Esophagus squamous epithelium (tissue), 5 donors: ENCODE measurements around the gene PPIP5K1. TPM values are rescaled to one million over a fixed set of nuclear protein-coding genes. Genes with fewer than 3 reads are reported as not detected.

Experiments used
- DNase-seq: peaks from one replicate; lab custom pipeline; 2025; lab: John Stamatoyannopoulos, UW
- H3K27ac ChIP-seq, 4 donors: fragments of 200-600 bp; sonication (generic); one replicate each; pipeline ENCODE4 v1.5.1; 2016 to 2019; ENCODE audit warnings: mild to moderate bottlenecking in 1 of 4
- H3K27me3 ChIP-seq, 4 donors: fragments of 200-600 bp; sonication (generic); 1 replicate in 3 of 4; 2 replicates in 1 of 4; pipeline versions ENCODE4 v1.5.1 to v1.6.0; 2017 to 2021; ENCODE audit warnings: antibody characterized with exemption in 1 of 4
- H3K36me3 ChIP-seq, 3 donors: fragments of 200-600 bp; sonication (generic); one replicate each; pipeline ENCODE4 v1.5.1; 2016 to 2019
- H3K4me1 ChIP-seq, 3 donors: fragments of 200-600 bp; sonication (generic); one replicate each; pipeline ENCODE4 v1.5.1; 2017 to 2019
- H3K4me3 ChIP-seq, 4 donors: fragments of 200-600 bp; sonication (generic); 1 replicate in 3 of 4; 2 replicates in 1 of 4; pipeline ENCODE4 v1.5.1; 2016 to 2019; ENCODE audit warnings: mild to moderate bottlenecking in 2 of 4, moderate library complexity in 1 of 4
- H3K9me3 ChIP-seq, 3 donors: fragments of 200-600 bp; sonication (generic); one replicate each; pipeline ENCODE4 v1.5.1; 2016 to 2019
- CTCF ChIP-seq, 6 experiments: fragments of 450-650 bp in 4 of 6; fragments of 200-600 bp in 2 of 6; sonication (generic) in 2 of 6; IDR thresholded peaks; one replicate each; pipeline ENCODE4 v1.5.1; 2016 to 2019; ENCODE audit warnings: antibody characterized with exemption in 6 of 6, mild to moderate bottlenecking in 4 of 6, moderate library complexity in 4 of 6
- POLR2A ChIP-seq, 4 donors: fragments of 450-650 bp; IDR thresholded peaks; one replicate each; pipeline ENCODE4 v1.6.1; 2017; ENCODE audit warnings: antibody characterized with exemption in 4 of 4, mild to moderate bottlenecking in 4 of 4, moderate library complexity in 3 of 4
- WGBS, 2 donors: methylation state at CpG; one replicate each; pipeline ENCODE4 v1.1.5; 2018; 5-methylcytosine and 5-hydroxymethylcytosine counted together
- intact Hi-C: fragments of 100-400 bp; cut with DNase I; formaldehyde crosslinking; loops from one replicate; pipeline ENCODE4 v1.15.0; 2022
- total RNA-seq, 4 donors: library from RNA; depleted of rRNA; stranded (reverse); fragments of >200 nt; gene quantifications; one replicate each; pipeline ENCODE4 v1.1.0, GENCODE V29; 2016
- donor health status: DM: yes; HTN: yes; CAD: no.

PPIP5K1 gene
- total RNA-seq, 4 donors from 2014 or later, result 21.4 to 33.0 (median 26.7) TPM

- no peak for DNase-seq
- H3K27me3 ChIP-seq, result peaks cover 0 to 35% (median 0%) of the 10 kb centered on the region in 4 donors
- H3K9me3 ChIP-seq, result no peaks in the 10 kb centered on the region
- intact Hi-C loops, result no loop called here
- peak within 1 kb of the TSS; percentile 25 to 64 (median 46) for H3K4me3 ChIP-seq
- peaks cover 0 to 19% (median 0%) of the 10 kb centered on the region in 3 donors for H3K36me3 ChIP-seq
- peaks cover 0 to 40% (median 8%) of the 10 kb centered on the region in 3 donors for H3K4me1 ChIP-seq
- peak within 1 kb of the TSS; percentile 50 to 89 (median 82) for H3K27ac ChIP-seq
- TF ChIP-seq CTCF (IDR thresholded peaks at IDR 0.05) (no peak), POLR2A (IDR thresholded peaks at IDR 0.05) (peak in 1 of 4 donors; percentile 16)
- 0 to 10% methylated on average over 2 to 9 of the region's 15 CpGs for WGBS, 2 donors
Observed at GRCh38 chr15:43517354-43518196, 72.4 kb downstream of the PPIP5K1 start, which contains the start of gene MAP1A. Gene MAP1A (plus strand): TSS chr15:43517608. CDS start chr15:43521474, 3,866 bp downstream.

GRCh38 chr15:43516801-43517353 lies 73.1 kb downstream of the PPIP5K1 start:
- H3K27ac ChIP-seq, result peak overlapping the region; percentile 50 to 89 (median 82)
- WGBS, 2 donors, result 26 to 34% methylated on average over 4 of the region's 4 CpGs
- H3K9me3 ChIP-seq, result no peaks in the 10 kb centered on the region
- TF ChIP-seq CTCF (IDR thresholded peaks at IDR 0.05) (no peak), POLR2A (IDR thresholded peaks at IDR 0.05) (no peak)
- H3K4me3 ChIP-seq, result peak overlapping the region in 3 of 4 donors; percentile 43 to 64 (median 48)
- intact Hi-C loops, result no loop called here
- no peak for DNase-seq
- peaks cover 0 to 12% (median 0%) of the 10 kb centered on the region in 3 donors for H3K36me3 ChIP-seq
- peaks cover 0 to 40% (median 8%) of the 10 kb centered on the region in 3 donors for H3K4me1 ChIP-seq
- H3K27me3 ChIP-seq, result peaks cover 0 to 38% (median 0%) of the 10 kb centered on the region in 4 donors

GRCh38 chr15:43516185-43516584 lies 73.8 kb downstream of the PPIP5K1 start:
- Histone ChIP-seq H3K36me3 (peaks cover 0 to 5% (median 0%) of the 10 kb centered on the region in 3 donors), H3K9me3 (no peaks in the 10 kb centered on the region), H3K27me3 (peaks cover 0 to 43% (median 0%) of the 10 kb centered on the region in 4 donors), H3K4me3 (peak overlapping the region in 1 of 4 donors; percentile 64), H3K4me1 (peaks cover 3 to 47% (median 11%) of the 10 kb centered on the region in 3 donors), H3K27ac (peak overlapping the region in 3 of 4 donors; percentile 79 to 89 (median 84))
- DNase-seq, result no peak
- TF ChIP-seq CTCF (IDR thresholded peaks at IDR 0.05) (no peak), POLR2A (IDR thresholded peaks at IDR 0.05) (no peak)
- intact Hi-C loops, result no loop called here
- 37 to 42% methylated on average over 5 of the region's 5 CpGs for WGBS, 2 donors

GRCh38 chr15:43515741-43516140 lies 74.3 kb downstream of the PPIP5K1 start:
- Histone ChIP-seq H3K9me3 (no peaks in the 10 kb centered on the region), H3K27me3 (peaks cover 0 to 43% (median 0%) of the 10 kb centered on the region in 4 donors), H3K36me3 (peaks cover 0 to under 1% (median 0%) of the 10 kb centered on the region in 3 donors), H3K4me1 (peaks cover 6 to 51% (median 14%) of the 10 kb centered on the region in 3 donors), H3K4me3 (no peak overlapping the region), H3K27ac (peak overlapping the region in 3 of 4 donors; percentile 79 to 89 (median 84))
- DNase-seq, result no peak
- intact Hi-C loops, result no loop called here
- 33 to 45% methylated on average over 2 of the region's 2 CpGs for WGBS, 2 donors
- TF ChIP-seq POLR2A (IDR thresholded peaks at IDR 0.05) (no peak), CTCF (IDR thresholded peaks at IDR 0.05) (no peak)
